ENCODE results near the gene HAP1. TPM values are rescaled to one million over a fixed set of nuclear protein-coding genes. Genes with fewer than 3 reads are reported as not detected.

HAP1 gene
- total RNA-seq, 1 experiment from 2014 or later = 0.94 TPM

- DNase-seq (ENCODE audit: extremely low read depth, low read depth) = no peak
Observed at GRCh38 chr17:41767324-41768042, 33.0 kb upstream of the HAP1 start.

- no peak for DNase-seq (ENCODE audit: extremely low read depth, low read depth)
Observed at GRCh38 chr17:41766135-41766534, 31.7 kb upstream of the HAP1 start.

- DNase-seq (ENCODE audit: extremely low read depth, low read depth) = no peak
Observed at GRCh38 chr17:41763327-41763726, 28.9 kb upstream of the HAP1 start.

- no peak for DNase-seq (ENCODE audit: extremely low read depth, low read depth)
Observed at GRCh38 chr17:41762841-41763240, 28.4 kb upstream of the HAP1 start.

GRCh38 chr17:41762391-41762790 is 27.9 kb upstream of the HAP1 start:
- DNase-seq (ENCODE audit: extremely low read depth, low read depth) = no peak

- DNase-seq (ENCODE audit: extremely low read depth, low read depth) = no peak
Observed at GRCh38 chr17:41760878-41761277, 26.4 kb upstream of the HAP1 start.

GRCh38 chr17:41758601-41759000 is 24.2 kb upstream of the HAP1 start:
- DNase-seq (ENCODE audit: extremely low read depth, low read depth) = no peak

GRCh38 chr17:41754066-41754465 is 19.6 kb upstream of the HAP1 start:
- DNase-seq (ENCODE audit: extremely low read depth, low read depth) = no peak

- no peak for DNase-seq (ENCODE audit: extremely low read depth, low read depth)
Observed at GRCh38 chr17:41751288-41751687, 16.8 kb upstream of the HAP1 start.

- no peak for DNase-seq (ENCODE audit: extremely low read depth, low read depth)
Observed at GRCh38 chr17:41750862-41751261, 16.4 kb upstream of the HAP1 start.

- no peak for DNase-seq (ENCODE audit: extremely low read depth, low read depth)
Observed at GRCh38 chr17:41748275-41748674, 13.8 kb upstream of the HAP1 start.

GRCh38 chr17:41741709-41742108 is 7.3 kb upstream of the HAP1 start:
- DNase-seq (ENCODE audit: extremely low read depth, low read depth) = no peak

GRCh38 chr17:41740506-41740905 is 6.1 kb upstream of the HAP1 start:
- DNase-seq (ENCODE audit: extremely low read depth, low read depth) = no peak

GRCh38 chr17:41739661-41740352 is 5.4 kb upstream of the HAP1 start:
- DNase-seq (ENCODE audit: extremely low read depth, low read depth) = peak; percentile 20

GRCh38 chr17:41738801-41739112 is 4.3 kb upstream of the HAP1 start:
- DNase-seq (ENCODE audit: extremely low read depth, low read depth) = no peak

GRCh38 chr17:41738077-41738800 is 3.8 kb upstream of the HAP1 start:
- DNase-seq (ENCODE audit: extremely low read depth, low read depth) = peak; percentile 88

- no peak for DNase-seq (ENCODE audit: extremely low read depth, low read depth)
Observed at GRCh38 chr17:41737680-41738023, 3.2 kb upstream of the HAP1 start.

- no peak for DNase-seq (ENCODE audit: extremely low read depth, low read depth)
Observed at GRCh38 chr17:41736983-41737679, 2.7 kb upstream of the HAP1 start.

- DNase-seq (ENCODE audit: extremely low read depth, low read depth) = no peak
Observed at GRCh38 chr17:41735744-41736143, 1.3 kb upstream of the HAP1 start.

GRCh38 chr17:41734949-41735313 is 488 bp upstream of the HAP1 start:
- no peak for DNase-seq (ENCODE audit: extremely low read depth, low read depth)

- no peak for DNase-seq (ENCODE audit: extremely low read depth, low read depth)
Observed at GRCh38 chr17:41733348-41734138, 900 bp downstream of the HAP1 start.

All from NCI-H460 (cell line).